ENCODE results near the gene A4GALT. TPM values are rescaled to one million over a fixed set of nuclear protein-coding genes. Genes with fewer than 3 reads are reported as not detected.

The A4GALT gene
- polyA plus RNA-seq, 5 donors, result 1.8 to 4.8 (median 2.7) TPM

- DNase-seq, result no peak
These were observed 15.8 kb downstream of the A4GALT start for GRCh38 chr22:42704896-42705295.

GRCh38 chr22:42702675-42703074 lies 18.0 kb downstream of the A4GALT start:
- DNase-seq, result no peak

GRCh38 chr22:42701694-42702093 lies 19.0 kb downstream of the A4GALT start:
- DNase-seq, result no peak

GRCh38 chr22:42700901-42701300 lies 19.8 kb downstream of the A4GALT start:
- no peak for DNase-seq

- DNase-seq, result no peak
These were observed 20.3 kb downstream of the A4GALT start for GRCh38 chr22:42700355-42700754.

- DNase-seq, result no peak
These were observed 20.7 kb downstream of the A4GALT start for GRCh38 chr22:42699976-42700352.

- no peak for DNase-seq
These were observed 21.2 kb downstream of the A4GALT start for GRCh38 chr22:42699281-42699975.

- no peak for DNase-seq
These were observed 23.1 kb downstream of the A4GALT start for GRCh38 chr22:42697542-42698013.

GRCh38 chr22:42696331-42696967 lies 24.2 kb downstream of the A4GALT start:
- no peak for DNase-seq

GRCh38 chr22:42695294-42695693 lies 25.4 kb downstream of the A4GALT start:
- DNase-seq, result no peak

- DNase-seq, result no peak
These were observed 26.6 kb downstream of the A4GALT start for GRCh38 chr22:42693763-42694683.

- no peak for DNase-seq
These were observed 27.5 kb downstream of the A4GALT start for GRCh38 chr22:42693055-42693762.

GRCh38 chr22:42692239-42693054 lies 28.2 kb downstream of the A4GALT start:
- no peak for DNase-seq

- DNase-seq, result no peak
These were observed 29.2 kb downstream of the A4GALT start for GRCh38 chr22:42691440-42691839.

- DNase-seq, result peak; percentile 86 to 92
These were observed 32.1 kb downstream of the A4GALT start for GRCh38 chr22:42688241-42689211.

- DNase-seq, result no peak
These were observed 33.7 kb downstream of the A4GALT start for GRCh38 chr22:42686756-42687491.

GRCh38 chr22:42685941-42686653 lies 34.6 kb downstream of the A4GALT start:
- no peak for DNase-seq
